GM12874 (cell line): ENCODE data around the gene RNASEH2B.

ENCODE experiments used
- CTCF ChIP-seq: IDR thresholded peaks from 2 replicates; pipeline ENCODE4 v1.5.1; 2011; ENCODE audit warnings: low read depth, mild to moderate bottlenecking, control low read depth, low read length, moderate library complexity; ENCODE audit not compliant: insufficient read depth

The RNASEH2B gene

GRCh38 chr13:50914848-50915247 is 5.3 kb downstream of the RNASEH2B start:
- TF ChIP-seq CTCF, result no peak

GRCh38 chr13:50915565-50915964 is 6.0 kb downstream of the RNASEH2B start:
- no peak for TF ChIP-seq CTCF

- no peak for TF ChIP-seq CTCF
Measured at GRCh38 chr13:50916701-50917184, 7.2 kb downstream of the RNASEH2B start.

GRCh38 chr13:50917572-50917971 is 8.0 kb downstream of the RNASEH2B start:
- no peak for TF ChIP-seq CTCF

- no peak for TF ChIP-seq CTCF
Measured at GRCh38 chr13:50918567-50918966, 9.0 kb downstream of the RNASEH2B start.

GRCh38 chr13:50919277-50919676 is 9.7 kb downstream of the RNASEH2B start:
- TF ChIP-seq CTCF, result no peak

GRCh38 chr13:50921706-50922105 is 12.1 kb downstream of the RNASEH2B start:
- TF ChIP-seq CTCF, result no peak

- TF ChIP-seq CTCF, result no peak
Measured at GRCh38 chr13:50923272-50923671, 13.7 kb downstream of the RNASEH2B start.
